Right hindlimb (tissue), 1 donor: ENCODE measurements around the gene OLFML2A.
"Not testable (repeated sequence)": the region's sequence is repeated elsewhere in the genome, so short reads cannot be mapped to it uniquely, and the experiment has no call there.

Source experiments
- DNase-seq: peaks from one replicate; pipeline ENCODE4 v3.0.0-alpha.2; 2018

The OLFML2A gene

DNA sequence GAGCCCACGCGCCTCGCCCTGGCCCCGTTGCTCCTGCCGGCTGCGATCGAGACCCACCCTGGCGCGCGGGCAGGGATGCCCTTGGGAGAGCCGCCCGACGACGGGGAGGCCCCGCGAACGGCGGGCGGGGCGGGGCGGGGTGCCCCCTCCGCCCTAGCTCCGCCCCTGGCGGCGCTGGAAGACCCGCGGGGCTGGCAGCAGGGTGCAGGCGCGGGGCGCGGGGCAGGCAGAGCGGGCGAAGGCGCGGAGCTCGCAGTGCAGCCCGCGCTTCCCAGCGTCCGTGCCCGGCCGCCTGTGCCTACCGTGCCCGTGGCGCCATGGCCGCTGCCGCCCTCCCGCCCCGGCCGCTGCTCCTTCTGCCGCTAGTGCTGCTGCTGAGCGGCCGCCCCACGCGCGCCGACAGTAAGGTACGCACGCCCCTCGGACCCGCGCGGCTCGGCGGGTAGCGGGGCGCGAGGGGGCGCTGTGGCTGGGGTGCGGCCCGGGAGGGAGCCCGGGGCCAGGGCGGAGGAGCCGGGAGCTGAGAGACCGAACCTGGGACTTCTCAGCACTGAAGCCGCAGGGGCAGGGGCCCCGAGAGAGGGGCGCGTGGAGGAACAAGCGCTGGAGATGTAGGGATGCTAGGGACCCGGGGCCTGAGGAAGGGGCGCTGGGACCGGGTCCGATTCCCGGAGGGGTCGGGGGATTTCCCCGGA is at the start of gene OLFML2A:
TSS of gene OLFML2A (plus strand) at position 180 of the 695 bp plus-strand sequence. CDS start at position 318, 138 bp downstream.
- DNase-seq: peak; percentile 51

DNA sequence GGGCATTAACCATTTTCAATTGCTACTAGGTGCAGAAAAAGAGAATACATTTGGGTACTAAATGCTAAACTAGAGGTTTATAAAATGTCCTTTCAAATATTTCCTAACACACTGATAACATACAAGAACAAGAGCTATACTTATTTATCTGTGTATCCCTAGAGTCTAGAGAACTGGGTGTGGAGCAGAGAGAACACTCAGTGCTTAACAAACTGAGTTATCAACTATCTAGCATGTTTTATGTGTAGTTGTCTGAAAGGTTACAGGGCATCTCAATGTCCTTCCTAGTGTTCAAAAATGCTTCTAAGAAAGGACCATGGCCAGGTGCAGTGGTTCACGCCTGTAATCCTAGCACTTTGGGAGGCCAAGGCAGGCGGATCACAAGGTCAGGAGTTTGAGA is 46.2 kb upstream of the OLFML2A start:
- no peak for DNase-seq

DNA sequence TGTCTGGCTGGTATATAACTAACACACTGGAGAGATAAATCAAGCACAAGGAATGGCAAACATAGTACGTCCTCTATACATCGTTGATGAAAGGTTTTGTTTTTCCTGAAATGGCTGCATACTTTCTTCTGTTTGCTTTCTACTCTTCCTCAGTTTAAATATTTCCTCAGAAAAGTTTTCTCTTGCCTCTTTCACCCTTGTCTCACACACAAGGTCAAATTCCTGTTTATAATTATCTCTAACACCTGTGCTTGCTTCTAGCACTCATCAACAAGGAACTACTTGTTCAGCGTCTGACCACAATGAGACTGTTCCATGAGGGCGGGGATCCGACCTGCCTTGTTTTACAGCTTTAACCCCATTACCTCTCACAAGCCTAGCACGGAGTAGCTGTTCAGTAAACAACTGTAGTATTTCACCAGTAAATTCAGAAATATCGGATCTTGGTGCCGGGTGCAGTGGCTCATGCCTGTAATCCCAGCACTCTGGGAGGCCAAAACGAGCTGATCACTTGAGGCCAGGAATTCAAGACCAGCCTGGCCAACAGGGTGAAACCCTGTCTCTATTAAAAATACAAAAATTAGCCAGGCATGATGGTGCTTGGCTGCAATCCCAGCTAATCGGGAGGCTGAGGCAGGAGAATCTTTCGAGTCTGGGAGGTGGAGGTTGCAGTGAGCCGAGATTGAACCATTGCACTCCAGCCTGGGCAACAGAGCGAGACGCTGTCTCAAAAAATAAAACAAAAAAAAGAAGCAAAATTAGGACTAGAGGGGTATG is 42.8 kb upstream of the OLFML2A start:
- DNase-seq: no peak

DNA sequence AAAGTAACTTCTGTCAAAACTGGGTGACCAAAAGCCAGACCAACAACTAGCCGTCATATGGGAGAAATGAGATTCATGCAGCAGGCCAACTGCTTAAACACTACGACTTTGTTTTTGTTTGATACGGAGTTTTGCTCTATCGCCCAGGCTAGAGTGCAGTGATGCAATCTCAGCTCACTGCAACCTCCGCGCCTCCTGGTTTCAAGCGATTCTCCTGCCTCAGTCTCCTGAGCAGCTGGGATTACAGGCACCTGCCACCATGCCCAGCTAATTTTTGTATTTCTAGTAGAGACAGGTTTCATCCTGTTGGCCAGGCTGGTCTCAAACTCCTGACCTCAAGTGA is 42.2 kb upstream of the OLFML2A start:
- DNase-seq: not testable (repeated sequence)

DNA sequence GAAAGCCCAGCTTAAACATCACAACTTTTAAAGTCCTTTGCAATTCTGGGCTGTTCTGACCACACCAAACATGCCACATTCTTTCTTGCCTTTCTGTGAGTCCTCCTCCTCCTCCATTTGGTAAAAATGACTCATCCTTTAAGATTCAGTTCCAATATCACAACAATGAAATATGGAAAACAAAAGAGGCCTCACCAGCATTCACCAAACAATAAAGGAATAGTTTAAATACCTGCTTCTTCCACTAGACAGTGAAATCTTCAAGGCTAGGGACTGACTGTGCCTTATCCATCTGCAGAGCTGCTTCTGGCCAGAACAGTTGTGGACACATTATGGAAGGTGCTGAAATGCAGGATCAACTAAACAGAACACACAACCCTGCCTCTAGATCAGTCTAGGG is 41.8 kb upstream of the OLFML2A start:
- no peak for DNase-seq

GRCh38 chr9:124738075-124738474 is 38.9 kb upstream of the OLFML2A start:
- not testable (repeated sequence) for DNase-seq

- DNase-seq: no peak
Measured at GRCh38 chr9:124739360-124739759, 37.6 kb upstream of the OLFML2A start.

DNA sequence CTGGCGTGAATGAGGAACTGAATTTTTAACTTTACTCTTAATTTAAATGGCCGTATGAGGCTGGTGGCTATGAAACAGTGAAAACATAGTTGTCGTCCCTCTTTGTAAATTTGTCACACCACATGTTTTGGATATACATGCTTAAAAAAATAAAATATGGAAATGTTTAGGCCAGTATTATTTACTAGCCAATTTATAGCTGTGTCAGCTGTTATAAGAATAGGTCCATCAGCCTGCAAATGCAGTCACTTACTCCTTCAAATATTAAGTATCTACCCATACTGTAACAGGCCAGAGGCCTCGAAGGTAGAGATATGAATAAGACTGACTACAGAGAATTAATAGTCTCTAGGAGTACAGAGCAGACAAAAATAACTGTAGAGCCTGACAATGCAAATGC is 35.8 kb upstream of the OLFML2A start:
- DNase-seq: no peak

DNA sequence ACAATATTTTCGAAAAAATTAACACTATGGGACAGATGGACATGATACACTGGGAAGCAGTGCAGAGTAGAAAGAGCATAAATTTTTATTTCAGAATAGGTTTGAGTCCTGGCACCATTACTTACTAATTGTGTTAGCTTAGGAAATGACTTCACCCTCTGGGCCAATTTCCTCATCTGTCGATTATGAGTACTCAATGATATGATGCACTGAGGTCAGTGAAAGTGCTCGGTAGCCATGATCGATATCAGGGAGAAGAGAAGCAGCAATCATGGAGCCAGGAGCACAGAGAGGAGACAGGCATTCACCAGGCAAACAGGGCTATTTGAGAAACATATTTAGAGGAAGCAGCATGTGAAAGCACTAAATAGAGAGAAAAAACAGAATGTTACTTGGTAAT is 35.3 kb upstream of the OLFML2A start:
- DNase-seq: no peak

DNA sequence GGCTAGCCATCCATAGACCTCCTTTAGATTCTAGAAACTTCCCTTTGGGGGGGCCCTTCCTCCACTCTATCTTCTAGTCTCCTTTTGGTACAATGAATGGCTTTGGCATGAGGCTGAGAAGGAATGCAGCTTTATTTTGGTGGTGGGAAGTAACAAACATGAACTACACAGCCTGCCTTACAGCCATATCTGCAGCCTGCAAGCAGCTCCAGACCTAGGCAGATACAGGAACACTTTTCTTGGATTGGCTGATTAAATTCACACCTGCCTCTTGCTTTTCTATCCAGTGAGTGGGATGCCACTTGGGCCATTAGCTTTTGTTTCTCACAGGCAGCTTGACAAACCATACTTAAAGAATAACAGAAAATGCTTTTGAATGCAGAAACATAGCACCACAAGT is 34.0 kb upstream of the OLFML2A start:
- no peak for DNase-seq

- DNase-seq: no peak
Measured at GRCh38 chr9:124743686-124744348, 33.1 kb upstream of the OLFML2A start.

DNA sequence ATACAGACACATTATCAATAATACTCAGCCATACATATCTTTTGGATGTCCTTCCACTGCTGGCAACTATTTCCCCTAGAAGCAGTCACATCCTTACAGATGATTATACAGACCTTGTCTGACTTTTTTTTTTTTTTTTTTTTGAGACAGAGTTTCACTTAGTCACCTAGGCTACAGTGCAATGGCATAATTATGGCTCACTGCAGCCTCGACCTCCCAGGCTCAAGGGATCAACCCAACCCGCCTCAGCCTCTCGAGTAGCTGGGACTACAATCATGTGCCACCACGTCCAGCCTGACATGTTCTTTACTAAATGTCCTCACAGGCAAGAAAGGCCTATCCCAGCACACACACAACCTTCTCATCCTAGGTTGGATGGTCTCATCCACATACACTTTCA is 29.9 kb upstream of the OLFML2A start:
- no peak for DNase-seq

GRCh38 chr9:124749284-124749683 is 27.6 kb upstream of the OLFML2A start:
- DNase-seq: no peak

DNA sequence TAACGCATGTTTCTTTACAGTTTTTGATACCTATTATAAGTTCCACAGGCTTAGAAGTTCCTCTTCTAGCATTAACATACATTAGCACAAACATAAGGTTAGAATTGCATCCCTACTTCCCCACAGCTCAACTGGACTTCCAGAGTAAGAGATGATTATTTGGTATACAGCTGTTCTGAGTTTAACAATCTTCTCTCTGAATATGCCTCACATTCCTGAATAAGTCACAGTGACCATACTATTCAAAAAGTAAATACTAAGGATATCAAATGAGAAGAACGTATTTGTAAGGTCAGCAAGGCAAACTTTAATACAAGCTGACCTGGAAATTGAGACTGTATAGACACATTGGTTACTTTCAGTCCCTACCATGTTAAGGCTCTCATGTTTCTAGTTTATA is 27.2 kb upstream of the OLFML2A start:
- no peak for DNase-seq

GRCh38 chr9:124752967-124753366 is 24.0 kb upstream of the OLFML2A start:
- no peak for DNase-seq

DNA sequence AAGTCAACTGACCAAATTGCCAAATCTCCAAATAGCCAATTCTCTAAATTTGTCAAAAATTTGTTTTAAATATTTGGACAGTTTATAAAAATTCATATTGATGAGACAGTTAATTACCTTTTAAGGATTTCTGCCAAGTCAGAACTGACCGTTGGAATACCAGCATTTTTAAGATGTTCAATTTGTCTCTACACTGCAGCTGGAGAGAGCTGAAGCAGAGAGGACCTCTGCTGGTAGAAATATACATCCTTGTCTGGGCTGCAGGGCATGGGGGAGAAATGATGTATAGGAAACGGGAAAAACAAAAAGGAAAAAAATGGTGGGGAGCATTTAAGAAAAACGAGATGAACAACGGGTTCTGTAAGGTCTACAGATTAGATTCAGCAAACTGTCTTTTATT is 22.6 kb upstream of the OLFML2A start:
- DNase-seq: no peak

- no peak for DNase-seq
Measured at GRCh38 chr9:124755061-124755460, 21.9 kb upstream of the OLFML2A start.

DNA sequence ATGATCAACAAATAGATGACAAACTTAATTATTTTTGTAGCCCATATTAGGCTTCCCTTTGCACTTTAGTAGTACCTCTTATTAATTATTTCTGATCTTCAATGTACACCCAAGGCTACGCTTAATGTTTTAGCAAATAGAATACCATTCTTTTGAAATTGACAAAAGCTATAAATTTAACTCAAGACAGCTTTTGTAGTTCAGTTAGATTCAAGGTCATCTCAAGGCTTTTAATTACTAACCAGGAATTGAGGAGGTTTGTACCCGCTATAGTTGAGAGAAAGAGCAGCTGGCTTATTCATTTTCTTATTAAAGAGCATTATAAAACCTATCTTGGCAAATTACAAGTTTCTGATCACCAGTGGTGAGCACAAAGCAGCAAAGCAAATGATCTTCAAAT is 20.9 kb upstream of the OLFML2A start:
- DNase-seq: no peak

DNA sequence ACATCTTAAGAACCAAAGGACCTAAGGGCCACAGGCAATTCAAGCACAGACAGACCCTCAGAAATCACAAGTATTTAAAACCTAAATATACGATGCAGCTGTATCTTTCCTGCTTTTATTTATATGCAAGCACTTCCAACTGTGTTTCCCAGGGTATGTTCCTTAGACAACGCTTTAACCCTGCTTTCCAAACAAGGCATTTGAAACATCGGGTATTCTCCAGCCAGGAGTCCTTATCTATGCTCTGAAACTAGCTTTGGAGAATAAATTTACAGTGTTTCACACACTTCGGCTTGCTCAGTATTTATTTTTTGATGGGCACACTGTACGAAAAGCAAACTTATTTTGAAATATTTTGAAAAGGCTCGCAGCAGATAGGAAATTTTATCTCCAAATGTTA is 19.3 kb upstream of the OLFML2A start:
- DNase-seq: no peak

- DNase-seq: no peak
Measured at GRCh38 chr9:124758061-124758460, 18.9 kb upstream of the OLFML2A start.

GRCh38 chr9:124758691-124759090 is 18.2 kb upstream of the OLFML2A start:
- no peak for DNase-seq

DNA sequence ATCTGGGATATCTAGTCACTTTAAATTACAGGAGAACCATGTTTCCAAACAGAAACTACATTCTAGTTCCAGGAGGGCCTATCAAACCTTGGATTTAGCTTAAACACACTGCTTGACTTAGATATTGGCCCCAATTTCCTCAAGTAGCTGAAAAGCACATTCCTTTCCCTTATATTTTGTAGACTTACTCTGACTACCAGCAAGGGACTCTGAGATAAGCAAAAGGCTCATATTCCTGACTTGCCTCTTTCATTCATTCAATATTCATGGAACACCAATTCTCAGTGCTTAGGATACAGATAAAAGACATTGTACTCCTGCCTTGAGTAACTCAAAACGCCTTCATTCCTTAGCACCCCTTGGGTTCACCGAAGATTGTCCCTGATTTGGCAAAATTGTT is 17.6 kb upstream of the OLFML2A start:
- no peak for DNase-seq

DNA sequence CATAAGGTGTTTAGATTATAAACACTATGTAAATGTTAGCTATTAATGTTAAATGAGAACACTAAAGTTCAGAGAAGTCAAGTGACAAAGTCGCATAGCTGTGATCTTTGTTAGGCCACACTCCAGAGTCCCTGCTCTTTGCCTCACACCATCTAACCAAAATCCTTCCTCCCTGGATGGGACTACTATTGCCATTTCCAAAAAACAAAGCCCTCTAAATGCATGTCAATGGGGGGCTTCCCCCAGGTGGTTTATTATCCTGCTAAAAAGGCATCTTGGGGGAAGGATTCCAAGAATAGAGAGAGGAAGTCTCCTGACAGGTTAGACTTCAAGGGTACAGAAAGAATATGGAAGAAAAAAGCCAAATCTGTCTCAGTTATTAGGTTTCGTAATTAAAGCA is 16.2 kb upstream of the OLFML2A start:
- DNase-seq: no peak

DNA sequence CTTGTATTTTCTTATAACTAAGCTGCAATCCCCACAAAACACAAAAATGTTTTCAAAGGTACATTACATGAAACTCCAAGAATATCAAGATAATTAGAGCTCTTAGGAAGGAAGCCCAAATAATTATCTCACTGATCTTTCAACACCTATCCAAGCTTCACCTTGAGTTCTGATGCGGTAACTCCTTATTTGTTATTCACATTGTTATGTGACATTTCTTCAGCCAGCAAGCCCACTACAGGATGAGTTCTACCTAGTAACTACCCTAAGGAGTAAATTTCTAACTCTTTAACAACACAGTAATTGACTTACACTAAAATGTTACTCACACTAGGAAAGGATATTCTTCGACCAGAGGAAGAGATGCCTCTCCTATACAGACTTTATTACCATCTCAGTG is 15.7 kb upstream of the OLFML2A start:
- no peak for DNase-seq
